ENCODE data around the gene ZNF20.
"Not testable (repeated sequence)": the region's sequence is repeated elsewhere in the genome, so short reads cannot be mapped to it uniquely, and the experiment has no call there.

The ZNF20 gene

DNA sequence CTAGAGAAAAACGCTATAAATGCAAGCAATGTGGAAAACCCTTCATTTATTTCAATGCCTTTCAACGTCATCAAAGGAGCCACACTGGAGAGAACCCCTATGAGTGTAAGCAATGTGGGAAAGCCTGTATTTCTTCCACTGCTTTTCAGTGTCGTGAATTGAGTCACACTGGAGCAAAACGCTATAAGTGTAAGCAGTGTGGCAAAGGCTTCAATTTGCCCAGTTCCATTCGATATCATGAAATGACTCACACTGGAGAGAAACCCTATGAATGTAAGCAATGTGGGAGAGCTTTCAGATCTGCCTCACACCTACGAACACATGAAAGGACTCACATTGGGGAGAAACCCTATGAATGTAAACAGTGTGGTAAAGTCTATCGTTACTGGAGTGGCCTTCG, 27.4 kb downstream of the ZNF20 start:
- no peak for DNase-seq (ENCODE audit: low read depth)

DNA sequence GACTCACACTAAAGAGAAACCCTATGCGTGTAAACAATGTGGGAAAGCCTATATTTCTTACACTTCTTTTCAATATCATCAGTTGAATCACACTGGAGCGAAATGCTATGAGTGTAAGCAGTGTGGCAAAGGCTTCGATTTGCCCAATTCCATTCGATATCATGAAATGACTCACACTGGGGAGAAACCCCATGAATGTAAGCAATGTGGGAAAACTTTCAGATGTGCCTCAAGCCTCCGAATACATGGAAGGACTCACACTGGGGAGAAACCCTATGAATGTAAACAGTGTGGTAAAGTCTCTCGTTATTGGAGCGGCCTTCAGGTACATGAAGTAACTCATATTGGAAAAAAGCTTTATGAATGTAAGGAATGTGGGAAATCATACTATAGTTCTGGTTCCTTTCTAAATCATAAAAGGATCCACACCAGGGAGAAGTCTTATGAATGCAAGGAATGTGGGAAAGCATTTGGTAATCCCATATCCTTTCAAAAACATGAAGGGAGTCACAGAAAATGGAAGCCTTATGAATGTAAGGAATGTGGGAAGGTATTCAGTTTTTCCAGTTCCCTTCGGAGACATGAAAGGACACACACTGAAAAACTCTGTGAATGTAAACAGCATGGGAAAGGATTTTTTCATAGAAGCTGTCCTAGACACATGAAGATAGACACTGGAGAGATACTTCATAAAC, 28.1 kb downstream of the ZNF20 start:
- no peak for DNase-seq (ENCODE audit: low read depth)

DNA sequence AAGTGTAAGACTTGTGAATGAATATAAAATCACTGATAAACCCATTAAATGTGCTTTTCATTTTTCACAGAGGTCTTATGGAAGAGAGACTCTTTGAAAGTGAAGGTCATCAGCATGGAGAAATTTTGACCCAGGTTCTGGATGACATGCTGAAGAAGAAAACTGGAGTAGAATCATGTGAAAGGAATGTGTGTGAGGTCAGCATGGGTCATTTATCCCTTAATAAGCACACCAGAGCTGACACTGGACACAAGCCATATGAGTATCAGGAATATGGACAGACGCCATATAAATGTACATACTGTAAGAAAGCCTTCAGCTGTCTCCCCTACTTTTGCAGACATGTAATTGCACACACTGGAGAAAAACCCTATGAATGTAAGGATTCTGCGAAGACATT, 29.0 kb downstream of the ZNF20 start:
- peak; percentile 20 for DNase-seq (ENCODE audit: low read depth)

DNA sequence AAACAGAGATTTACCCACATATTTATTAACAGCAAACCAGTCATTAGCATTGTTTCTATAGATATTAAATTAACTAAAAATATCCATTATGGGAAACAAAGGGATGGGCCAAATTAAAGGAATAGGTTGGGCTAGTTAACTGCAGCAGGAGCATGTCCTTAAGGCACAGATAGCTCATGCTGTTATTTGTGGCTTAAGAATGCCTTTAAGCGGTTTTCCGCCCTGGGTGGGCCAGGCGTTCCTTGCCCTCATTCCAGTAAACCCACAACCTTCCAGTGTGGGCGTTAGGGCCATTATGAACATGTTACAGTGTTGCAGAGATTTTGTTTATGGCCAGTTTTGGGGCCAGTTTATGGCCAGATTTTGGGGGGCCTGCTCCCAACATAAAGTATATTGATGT, 36.2 kb downstream of the ZNF20 start:
- DNase-seq (ENCODE audit: low read depth) = not testable (repeated sequence)

DNA sequence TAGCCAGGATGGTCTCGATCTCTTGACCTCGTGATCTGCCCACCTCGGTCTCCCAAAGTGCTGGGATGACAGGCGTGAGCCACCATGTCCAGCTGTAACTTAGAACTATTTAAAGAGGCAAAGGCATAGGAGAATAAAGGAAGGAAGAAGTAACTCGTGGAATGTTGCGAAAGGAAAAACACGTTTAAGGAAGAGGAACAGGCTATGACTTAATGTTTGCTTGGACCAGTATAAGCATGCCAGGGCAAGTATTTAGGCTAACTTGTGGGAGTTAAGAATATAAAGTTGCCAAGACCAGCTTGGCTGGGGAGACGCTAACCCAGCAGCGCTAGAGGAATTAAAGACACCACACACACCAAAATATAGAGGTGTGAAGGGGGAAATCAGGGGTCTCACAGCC, 42.1 kb downstream of the ZNF20 start:
- no peak for DNase-seq (ENCODE audit: low read depth)

DNA sequence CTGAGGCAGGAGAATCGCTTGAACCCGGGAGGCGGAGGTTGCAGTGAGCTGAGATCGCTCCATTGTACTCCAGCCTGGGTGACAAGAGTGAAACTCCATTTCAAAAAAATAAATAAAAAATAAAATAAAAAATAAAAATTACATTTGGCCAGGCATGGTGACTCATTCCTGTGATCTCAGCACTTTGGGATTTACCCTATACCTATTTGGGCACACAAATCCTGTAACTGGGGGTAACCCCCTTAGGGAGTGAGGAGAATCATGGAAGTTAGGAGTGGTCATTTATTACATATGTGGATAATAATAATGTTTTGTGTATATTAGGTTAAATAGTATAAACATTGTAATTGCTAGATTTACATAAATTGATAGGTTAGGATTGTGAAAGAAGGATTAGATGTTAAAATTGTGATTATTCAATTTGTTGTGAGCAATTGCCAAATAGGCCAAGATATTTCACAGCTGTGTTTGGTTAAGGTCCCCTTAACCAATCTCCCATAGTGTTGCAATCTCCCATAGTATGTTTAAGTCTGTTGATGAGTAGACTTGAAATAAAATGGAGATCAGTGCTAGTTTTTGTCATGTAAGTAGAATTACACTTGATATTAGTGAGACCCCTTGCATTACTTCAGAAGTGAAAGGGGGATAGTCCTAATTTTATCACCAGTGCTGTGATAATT, 44.9 kb downstream of the ZNF20 start:
- peak; percentile 53 for DNase-seq (ENCODE audit: low read depth)

DNA sequence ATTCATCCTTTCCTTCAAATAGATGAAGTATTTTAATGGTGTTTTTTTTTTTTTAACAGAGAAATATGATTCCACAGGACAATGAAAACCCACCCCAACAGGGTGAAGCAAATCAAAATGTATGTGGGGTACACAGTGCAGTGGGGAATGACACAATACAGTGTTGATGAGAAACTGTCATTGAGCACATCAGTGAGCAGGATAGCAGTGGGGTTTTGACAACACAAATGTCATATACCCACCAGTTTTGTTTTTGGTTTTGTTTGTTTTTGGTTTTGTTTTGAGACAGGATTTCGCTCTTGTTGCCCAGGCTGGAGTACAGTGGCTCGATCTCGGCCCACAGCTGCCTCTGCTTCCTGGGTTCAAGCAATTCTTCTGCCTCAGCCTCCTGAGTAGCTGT, 46.4 kb downstream of the ZNF20 start:
- no peak for DNase-seq (ENCODE audit: low read depth)

DNA sequence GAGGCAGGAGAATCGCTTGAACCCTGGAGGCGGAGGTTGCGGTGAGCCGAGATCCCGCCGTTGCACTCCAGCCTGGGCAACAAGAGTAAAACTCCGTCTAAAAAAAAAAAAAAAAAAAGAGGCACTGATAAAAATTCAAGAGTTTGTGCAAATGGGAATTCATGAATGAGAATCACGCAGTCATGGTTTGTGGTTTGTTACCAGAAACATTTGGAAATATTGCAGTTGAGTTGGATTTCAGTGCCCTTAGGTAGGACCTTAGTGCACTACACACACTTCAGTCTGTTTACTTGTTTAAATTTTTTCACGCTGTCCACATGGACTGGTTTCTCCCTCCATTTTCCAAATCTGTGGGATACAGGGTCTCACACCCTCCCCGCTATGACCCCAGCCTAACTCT, 47.2 kb downstream of the ZNF20 start:
- peak; percentile 17 for DNase-seq (ENCODE audit: low read depth)

DNA sequence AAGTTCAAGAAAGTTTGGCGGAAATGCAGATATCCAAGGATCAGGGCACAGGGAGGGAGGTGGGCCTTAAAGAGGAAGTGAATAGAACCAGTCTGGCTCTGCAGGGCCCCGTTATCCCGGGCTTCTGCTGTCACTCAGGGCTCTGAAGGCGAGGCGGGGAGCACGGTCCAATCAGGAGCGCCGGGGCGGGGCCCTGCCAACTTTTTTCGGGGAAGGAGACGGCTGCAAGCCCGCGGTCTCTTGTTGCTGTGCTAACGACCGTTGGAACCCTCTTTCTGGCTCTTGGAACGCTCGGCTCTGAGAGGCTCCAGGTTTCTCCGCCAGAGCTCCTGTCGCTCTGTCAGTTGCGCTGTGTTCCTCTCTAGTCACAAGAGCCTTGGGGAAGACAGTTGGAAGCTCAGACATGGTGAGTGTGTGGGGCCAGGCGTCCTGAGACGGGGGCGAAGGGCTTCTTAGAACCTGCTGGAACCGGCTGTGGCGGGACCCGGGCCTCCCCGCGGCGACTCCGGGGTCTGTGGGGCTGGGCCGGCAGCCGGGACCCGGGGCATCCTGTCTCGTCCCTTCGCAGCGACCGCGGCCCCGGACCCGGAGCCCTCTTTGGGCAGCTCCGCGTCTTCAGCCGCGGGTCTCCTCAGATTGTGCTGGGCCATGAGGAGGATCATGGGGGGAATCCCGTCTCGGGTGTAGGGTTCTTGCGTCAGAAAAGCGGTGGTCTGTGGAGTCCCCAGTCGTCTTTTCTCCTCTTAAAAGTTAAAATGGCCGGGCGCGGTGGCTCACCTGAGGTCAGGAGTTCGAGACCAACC, 47.9 kb downstream of the ZNF20 start:
- DNase-seq (ENCODE audit: low read depth) = peak; percentile 92

DNA sequence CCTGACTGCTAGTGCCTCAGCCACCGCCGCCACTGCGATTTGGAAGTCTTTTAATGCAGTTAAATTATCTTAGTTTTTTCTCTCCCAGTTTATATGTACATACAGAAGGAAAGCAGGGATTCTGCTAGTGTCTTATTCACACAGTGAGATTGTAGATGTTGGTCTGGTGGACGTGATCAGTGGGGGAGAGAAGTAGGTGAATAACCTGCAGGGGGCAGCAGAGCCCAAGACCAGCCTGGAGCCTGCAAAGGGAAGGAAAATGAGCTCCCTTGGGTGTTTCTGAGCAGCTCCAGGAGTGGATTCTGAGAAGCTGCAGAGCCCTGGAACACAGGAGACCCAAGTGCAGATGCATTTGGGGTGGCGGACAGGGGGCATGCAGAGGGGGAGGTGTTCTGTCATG, 49.3 kb downstream of the ZNF20 start:
- DNase-seq (ENCODE audit: low read depth) = peak; percentile 63

DNA sequence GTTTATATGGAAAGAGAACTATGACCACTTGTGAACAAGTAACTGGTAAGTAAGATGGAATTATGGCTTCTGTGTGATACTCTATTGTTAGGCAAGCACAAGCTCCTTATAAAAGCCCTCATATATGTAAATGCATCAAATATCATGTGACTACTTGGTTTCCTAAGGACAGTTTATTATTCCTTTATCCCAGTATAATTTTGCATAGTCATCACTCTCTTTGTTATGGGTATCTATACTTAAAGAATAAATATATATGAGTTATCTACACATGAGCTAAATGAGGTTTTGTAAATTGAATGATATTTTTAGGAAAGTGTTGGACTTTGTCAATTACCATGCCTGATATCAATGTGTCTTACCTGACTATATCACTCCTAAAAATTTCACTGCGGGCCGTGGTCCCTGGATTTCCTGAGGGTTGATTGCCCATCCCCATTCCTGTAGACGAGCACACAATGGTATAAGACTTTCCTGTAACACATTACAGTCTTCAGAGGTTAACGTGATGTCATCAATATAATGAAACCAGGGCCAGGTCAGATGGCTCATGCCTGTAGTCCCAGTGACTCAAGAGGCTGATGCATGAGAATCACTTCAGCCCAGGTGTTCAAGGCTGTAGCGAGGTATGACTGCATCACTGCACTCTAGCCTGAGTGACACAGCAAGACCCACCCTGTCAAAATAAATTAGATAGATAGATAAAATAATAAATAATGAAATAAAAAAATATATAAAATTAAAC, 54.9 kb downstream of the ZNF20 start:
- DNase-seq (ENCODE audit: low read depth) = no peak

DNA sequence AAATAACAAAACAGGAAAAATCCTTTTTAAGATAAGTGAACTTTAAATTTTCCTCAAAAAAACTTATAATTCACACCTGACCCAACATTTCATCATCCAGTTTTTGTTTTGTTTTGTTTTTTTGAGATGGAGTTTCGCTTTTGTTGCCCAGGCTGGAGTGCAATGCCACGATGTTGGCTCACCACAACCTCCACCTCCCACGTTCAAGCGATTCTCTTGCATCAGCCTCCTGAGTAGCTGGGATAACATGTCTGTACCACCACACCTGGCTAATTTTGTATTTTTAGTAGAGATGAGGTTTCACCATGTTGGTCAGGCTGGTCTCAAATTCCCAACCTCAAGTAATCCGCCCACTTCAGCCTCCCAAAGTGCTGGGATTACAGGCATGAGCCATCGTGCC, 56.8 kb downstream of the ZNF20 start:
- DNase-seq (ENCODE audit: low read depth) = not testable (repeated sequence)

Measured in ELR (cell line).